RWPE1 (cell line): ENCODE data around the gene ATOX1.

Source experiments
- CTCF ChIA-PET: fragments of 350-600 bp; sonication (Branson Sonifier 250); formaldehyde crosslinking; extraction: SDS; loops from one replicate; lab custom pipeline; 2021; lab: Yijun Ruan, JAX
- POLR2A ChIA-PET: fragments of 400-600 bp; formaldehyde crosslinking; extraction: SDS; loops from one replicate; lab custom pipeline; 2020; ENCODE audit warnings: antibody characterized with exemption; ENCODE audit not compliant: low non-redundant PET; lab: Yijun Ruan, JAX
- DNase-seq: peaks from one replicate; pipeline ENCODE4 v3.0.0; 2012; ENCODE audit warnings: low spot score
- H3K27ac ChIP-seq: fragments of 450-650 bp; 2 replicates; pipeline ENCODE4 v1.5.1; 2017
- TF ChIP-seq, protein P1 (sequence below): fragments of 450-650 bp; conservative IDR thresholded peaks from 2 replicates; pipeline ENCODE4 v1.5.1; 2017; ENCODE audit warnings: low read depth, mild to moderate bottlenecking

ATOX1 gene

DNA sequence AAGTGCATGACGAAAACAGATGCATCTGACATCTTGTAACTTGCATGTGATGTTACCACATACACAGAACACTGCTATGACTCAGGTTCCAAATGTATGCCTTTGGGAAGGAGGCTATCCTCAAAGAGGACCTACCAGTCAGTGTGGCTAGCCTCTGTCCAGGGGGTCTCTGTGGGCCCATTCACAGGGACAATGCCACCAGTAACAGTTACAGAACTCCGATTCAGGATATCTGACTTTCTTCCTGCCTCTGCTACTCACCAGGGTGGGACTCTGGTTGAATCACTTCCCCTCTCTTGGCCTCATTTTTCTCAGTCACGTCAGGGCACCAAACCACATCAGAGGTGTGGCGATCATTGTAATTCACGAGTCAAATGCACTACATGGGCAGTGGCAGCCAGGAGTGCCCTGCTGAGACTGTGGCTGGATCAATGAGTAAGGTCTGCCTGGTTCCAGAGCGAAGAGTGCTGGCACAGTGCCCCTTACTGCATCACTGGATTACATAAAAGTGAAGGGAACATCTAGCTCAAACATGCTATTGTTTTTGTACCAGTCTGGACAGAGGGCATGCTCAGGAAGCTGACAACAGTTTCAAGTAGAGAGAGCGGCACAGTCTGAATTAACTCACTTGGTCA, 13.2 kb downstream of the ATOX1 start:
- H3K27ac ChIP-seq, result peak overlapping the region; percentile 89
- CTCF ChIA-PET, result interaction anchor here (0.6 to 1.1 kb wide), 3 partner anchors 86 to 297 kb away, joined by 3 to 4 read pairs (median 3); no protein-coding TSS in a partner anchor

GRCh38 chr5:151743530-151743929, 14.9 kb downstream of the ATOX1 start:
- POLR2A ChIA-PET, result interaction anchor here (0.5 kb wide), 1 partner anchor 50 kb away, joined by 11 read pairs; no protein-coding TSS in a partner anchor
- no peak overlapping the region for H3K27ac ChIP-seq

More for the DNA sequence above, 13.2 kb downstream of the ATOX1 start:
- TF ChIP-seq, protein P1, sequence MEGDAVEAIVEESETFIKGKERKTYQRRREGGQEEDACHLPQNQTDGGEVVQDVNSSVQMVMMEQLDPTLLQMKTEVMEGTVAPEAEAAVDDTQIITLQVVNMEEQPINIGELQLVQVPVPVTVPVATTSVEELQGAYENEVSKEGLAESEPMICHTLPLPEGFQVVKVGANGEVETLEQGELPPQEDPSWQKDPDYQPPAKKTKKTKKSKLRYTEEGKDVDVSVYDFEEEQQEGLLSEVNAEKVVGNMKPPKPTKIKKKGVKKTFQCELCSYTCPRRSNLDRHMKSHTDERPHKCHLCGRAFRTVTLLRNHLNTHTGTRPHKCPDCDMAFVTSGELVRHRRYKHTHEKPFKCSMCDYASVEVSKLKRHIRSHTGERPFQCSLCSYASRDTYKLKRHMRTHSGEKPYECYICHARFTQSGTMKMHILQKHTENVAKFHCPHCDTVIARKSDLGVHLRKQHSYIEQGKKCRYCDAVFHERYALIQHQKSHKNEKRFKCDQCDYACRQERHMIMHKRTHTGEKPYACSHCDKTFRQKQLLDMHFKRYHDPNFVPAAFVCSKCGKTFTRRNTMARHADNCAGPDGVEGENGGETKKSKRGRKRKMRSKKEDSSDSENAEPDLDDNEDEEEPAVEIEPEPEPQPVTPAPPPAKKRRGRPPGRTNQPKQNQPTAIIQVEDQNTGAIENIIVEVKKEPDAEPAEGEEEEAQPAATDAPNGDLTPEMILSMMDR, result no peak
- POLR2A ChIA-PET, result no interaction called here
- peak; percentile 97 for DNase-seq

DNA sequence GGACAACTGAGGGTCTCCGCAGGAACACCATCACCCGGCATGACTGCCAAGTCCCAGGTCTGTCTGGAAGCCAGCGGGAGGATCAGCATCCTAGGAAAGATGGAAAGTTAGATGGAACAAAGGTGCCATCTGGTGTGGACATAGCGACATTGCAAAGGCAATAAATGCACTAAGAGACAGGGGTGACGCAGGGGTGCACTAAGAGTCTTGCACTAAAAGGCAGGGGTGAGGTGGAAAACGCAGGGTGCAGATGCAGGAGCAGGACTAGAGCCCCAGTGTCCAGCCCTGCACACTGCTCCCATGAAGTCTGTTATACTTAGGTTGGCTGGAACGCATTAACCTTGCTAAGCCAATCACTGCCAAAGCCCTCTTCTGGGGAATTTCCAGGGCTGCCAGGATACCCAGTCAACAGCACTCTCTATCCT, 15.5 kb downstream of the ATOX1 start:
- peak; percentile 79 for DNase-seq

More at GRCh38 chr5:151743530-151743929, 14.9 kb downstream of the ATOX1 start:
- no peak for DNase-seq
- TF ChIP-seq, protein P1, result no peak
- CTCF ChIA-PET, result interaction anchor here (5.8 kb wide), 1 partner anchor 84 kb away, joined by 84 read pairs; no protein-coding TSS in a partner anchor

DNA sequence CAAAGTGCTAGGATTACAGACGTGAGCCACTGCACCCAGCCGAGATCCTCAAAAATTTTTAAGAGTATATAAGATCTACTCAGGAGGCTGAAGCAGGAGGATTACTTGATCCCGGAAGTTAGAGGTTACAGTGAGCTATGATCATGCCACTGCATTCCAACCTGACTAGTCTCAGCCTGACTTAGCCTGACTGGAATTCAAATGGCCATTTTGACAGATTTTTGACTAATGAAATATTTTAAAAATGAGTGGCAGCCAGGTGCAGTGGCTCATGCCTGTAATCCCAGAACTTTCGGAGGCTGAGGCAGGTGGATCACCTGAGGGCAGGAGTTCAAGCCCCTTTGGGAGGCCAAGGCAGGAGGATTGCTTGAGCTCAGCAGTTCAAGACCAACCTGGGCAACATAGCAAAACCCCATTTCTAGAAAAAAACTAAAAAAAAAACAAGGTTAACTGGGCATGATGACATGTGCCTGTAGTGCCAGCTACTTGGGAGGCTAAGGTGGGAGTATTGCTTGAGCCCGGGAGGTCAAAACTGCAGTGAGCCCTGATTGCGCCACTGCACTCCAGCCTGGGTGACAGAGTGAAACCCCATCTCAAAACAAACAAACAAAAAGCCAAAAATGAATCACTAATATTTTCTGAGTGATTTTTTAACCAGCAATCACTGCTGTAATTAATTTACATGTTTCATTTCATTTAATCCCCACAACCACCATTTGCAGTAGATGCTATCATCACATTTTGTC, 16.6 kb downstream of the ATOX1 start:
- peak; percentile 78 for DNase-seq
- TF ChIP-seq, protein P1, result no peak
- peak overlapping the region; percentile 95 for H3K27ac ChIP-seq
- ChIA-PET CTCF (interaction anchor here (0.6 to 5.8 kb wide), 18 partner anchors 9 to 1341 kb away, joined by 3 to 84 read pairs (median 4); partner anchors contain the start of gene G3BP1), POLR2A (interaction anchor here (0.6 to 0.8 kb wide), 2 partner anchors 29 to 111 kb away, joined by 3 read pairs; no protein-coding TSS in a partner anchor)

More for the DNA sequence above, 15.5 kb downstream of the ATOX1 start:
- ChIA-PET POLR2A (no interaction called here), CTCF (interaction anchor here (0.7 to 5.8 kb wide), 4 partner anchors 25 to 172 kb away, joined by 3 to 84 read pairs (median 4); no protein-coding TSS in a partner anchor)
- TF ChIP-seq, protein P1, result peak; percentile 64
- H3K27ac ChIP-seq, result peak overlapping the region; percentile 56

DNA sequence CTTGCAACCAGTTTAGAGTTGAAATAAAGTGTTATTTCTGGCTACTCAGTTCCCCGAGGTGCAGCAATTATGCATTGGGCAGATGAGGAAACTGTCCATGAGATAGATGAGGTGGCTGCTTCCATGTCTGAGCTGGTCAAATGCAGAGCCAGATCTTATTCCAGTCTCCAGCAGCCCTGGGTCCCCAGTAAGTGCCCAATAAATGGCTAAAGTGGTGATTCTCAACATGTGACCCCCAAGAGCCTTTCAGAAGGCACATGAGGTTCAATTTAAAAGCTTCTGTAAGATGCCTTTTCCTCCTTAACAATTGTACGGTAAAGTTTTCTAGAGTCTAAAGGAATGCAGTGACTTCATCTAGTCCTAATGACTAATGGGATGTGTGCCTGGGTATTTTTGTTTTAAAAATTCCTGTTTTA, 17.5 kb downstream of the ATOX1 start:
- ChIA-PET CTCF (interaction anchor here (0.6 to 5.8 kb wide), 19 partner anchors 10 to 242 kb away, joined by 3 to 84 read pairs (median 3); partner anchors contain the start of gene G3BP1), POLR2A (interaction anchor here (0.8 kb wide), 1 partner anchor 30 kb away, joined by 3 read pairs; no protein-coding TSS in a partner anchor)
- peak; percentile 72 for DNase-seq
- TF ChIP-seq, protein P1, result peak; percentile 67
- peak overlapping the region; percentile 95 for H3K27ac ChIP-seq

DNA sequence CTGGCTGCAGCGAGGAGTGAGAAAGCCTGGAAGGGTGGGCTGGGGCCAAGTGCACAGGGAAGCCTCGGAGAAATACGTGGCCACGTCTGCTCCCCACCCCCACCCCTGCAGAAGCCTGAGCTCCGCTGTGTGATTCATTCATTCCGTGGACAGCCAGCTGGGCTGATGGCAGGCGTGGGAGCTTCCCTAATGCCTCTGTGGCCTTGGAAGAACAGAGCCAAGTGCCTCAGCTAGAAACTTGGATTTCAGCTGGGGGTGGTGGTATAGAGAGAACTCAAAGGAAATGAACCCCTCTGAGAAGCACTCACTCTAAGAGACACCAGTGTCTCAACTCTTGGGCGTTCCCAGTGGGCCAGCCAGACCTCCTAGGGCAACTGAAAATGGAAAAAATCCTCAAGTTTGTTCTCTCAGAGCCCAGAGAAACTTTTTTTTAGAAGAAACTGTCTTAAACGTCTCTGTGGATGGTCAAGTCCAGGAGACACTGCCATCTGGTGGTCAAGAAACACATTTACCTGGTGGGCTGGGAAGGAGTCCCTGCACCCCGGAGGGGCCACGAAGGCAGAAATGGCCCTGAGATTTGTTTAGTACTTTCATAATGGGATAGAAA, 18.0 kb downstream of the ATOX1 start:
- peak overlapping the region; percentile 95 for H3K27ac ChIP-seq
- ChIA-PET POLR2A (interaction anchor here (1.1 kb wide), 1 partner anchor 80 kb away, joined by 7 read pairs; no protein-coding TSS in a partner anchor), CTCF (interaction anchor here (0.5 to 5.8 kb wide), 24 partner anchors 11 to 1716 kb away, joined by 3 to 84 read pairs (median 4); no protein-coding TSS in a partner anchor)
- peak; percentile 79 for DNase-seq
- TF ChIP-seq, protein P1, result peak; percentile 92
